Mesodermal cell (in vitro differentiated cells): Measurements from ENCODE around the gene STK16.
"Not testable (repeated sequence)": the region's sequence is repeated elsewhere in the genome, so short reads cannot be mapped to it uniquely, and the experiment has no call there.

Source experiments
- H3K27ac ChIP-seq: 2 replicates; pipeline ENCODE4 v1.7.0; 2013; ENCODE audit warnings: mild to moderate bottlenecking, low read depth, low read length, moderate library complexity; ENCODE audit not compliant: severe bottlenecking
- H3K36me3 ChIP-seq: 2 replicates; pipeline ENCODE4 v1.7.1; 2013; ENCODE audit warnings: mild to moderate bottlenecking, low read length, moderate library complexity; ENCODE audit not compliant: control insufficient read depth, insufficient read depth
- H3K4me1 ChIP-seq: one replicate; pipeline ENCODE4 v1.7.1; 2013; ENCODE audit warnings: mild to moderate bottlenecking, low read length; ENCODE audit not compliant: insufficient read depth, control insufficient read depth, poor library complexity, severe bottlenecking
- H3K4me3 ChIP-seq: 2 replicates; pipeline ENCODE4 v1.7.0; 2013; ENCODE audit warnings: low read length, control low read depth, mild to moderate bottlenecking; ENCODE audit not compliant: insufficient read depth, poor library complexity, severe bottlenecking; ENCODE audit errors: extremely low read depth
- H3K9me3 ChIP-seq: 2 replicates; pipeline ENCODE4 v1.7.1; 2013; ENCODE audit warnings: mild to moderate bottlenecking, low read length, moderate library complexity; ENCODE audit not compliant: control insufficient read depth
- WGBS, 2 experiments: methylation state at CpG; one replicate each; pipeline ENCODE4 v1.1.5; 2013; ENCODE audit warnings: missing lambda C conversion rate in 2 of 2; ENCODE audit not compliant: insufficient coverage in 2 of 2; 5-methylcytosine and 5-hydroxymethylcytosine counted together

STK16 gene

DNA sequence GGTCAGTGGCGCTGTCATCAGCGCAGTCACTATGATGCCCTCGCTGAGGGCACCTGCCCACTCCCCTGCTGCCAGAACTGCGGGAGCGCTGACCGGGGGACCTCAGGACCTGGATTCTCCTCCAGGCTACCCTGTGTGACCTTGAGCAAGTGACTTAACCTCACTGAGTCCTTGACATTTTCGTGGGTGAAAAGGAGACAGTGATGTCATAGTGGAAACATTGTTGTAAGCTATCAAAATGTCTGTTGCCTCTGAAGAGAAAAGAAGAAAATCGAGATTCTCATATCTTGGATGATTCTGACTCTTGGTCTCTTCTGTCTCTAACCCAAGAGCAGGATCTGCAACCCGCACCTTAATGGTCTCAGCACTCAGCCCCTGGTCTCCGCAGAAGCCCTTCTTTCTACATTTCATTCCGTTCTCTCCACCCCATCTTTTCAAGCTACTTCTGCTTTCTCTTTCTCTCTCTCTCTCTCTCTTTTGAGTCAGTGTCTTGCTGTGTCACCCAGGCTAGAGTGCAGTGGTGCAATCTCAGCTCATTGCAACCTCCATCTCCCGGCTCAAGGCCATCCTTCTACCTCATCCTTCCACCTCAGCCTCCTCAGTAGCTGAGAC lies 9.4 kb downstream of the STK16 start:
- Histone ChIP-seq H3K4me3 (peak overlapping the region; percentile 34), H3K36me3 (no peaks in the 10 kb centered on the region), H3K27ac (no peak overlapping the region), H3K4me1 (peaks cover 27% of the 10 kb centered on the region), H3K9me3 (no peaks in the 10 kb centered on the region)
- 29 to 34% methylated on average over 11 to 12 of the region's 12 CpGs for WGBS, 2 experiments

GRCh38 chr2:219258942-219259341 lies 13.7 kb downstream of the STK16 start:
- not testable (repeated sequence) for H3K4me1 ChIP-seq, H3K4me3 ChIP-seq, H3K27ac ChIP-seq, H3K9me3 ChIP-seq, H3K36me3 ChIP-seq
- WGBS, 2 experiments: 87 to 92% methylated on average over 5 to 7 of the region's 10 CpGs

GRCh38 chr2:219261024-219261855 lies 16.0 kb downstream of the STK16 start:
- no peak overlapping the region for H3K4me3 ChIP-seq
- no peaks in the 10 kb centered on the region for H3K9me3 ChIP-seq
- no peak overlapping the region for H3K27ac ChIP-seq
- no peaks in the 10 kb centered on the region for H3K36me3 ChIP-seq
- 83 to 85% methylated on average over 2 to 4 of the region's 5 CpGs for WGBS, 2 experiments
- no peaks in the 10 kb centered on the region for H3K4me1 ChIP-seq

- H3K4me1 ChIP-seq: no peaks in the 10 kb centered on the region
- no peak overlapping the region for H3K27ac ChIP-seq
- no peaks in the 10 kb centered on the region for H3K36me3 ChIP-seq
- H3K9me3 ChIP-seq: no peaks in the 10 kb centered on the region
- H3K4me3 ChIP-seq: no peak overlapping the region
- WGBS, 2 experiments: 72 to 92% methylated on average over 1 to 4 of the region's 5 CpGs
Observed at GRCh38 chr2:219266232-219266631, 21.0 kb downstream of the STK16 start.

DNA sequence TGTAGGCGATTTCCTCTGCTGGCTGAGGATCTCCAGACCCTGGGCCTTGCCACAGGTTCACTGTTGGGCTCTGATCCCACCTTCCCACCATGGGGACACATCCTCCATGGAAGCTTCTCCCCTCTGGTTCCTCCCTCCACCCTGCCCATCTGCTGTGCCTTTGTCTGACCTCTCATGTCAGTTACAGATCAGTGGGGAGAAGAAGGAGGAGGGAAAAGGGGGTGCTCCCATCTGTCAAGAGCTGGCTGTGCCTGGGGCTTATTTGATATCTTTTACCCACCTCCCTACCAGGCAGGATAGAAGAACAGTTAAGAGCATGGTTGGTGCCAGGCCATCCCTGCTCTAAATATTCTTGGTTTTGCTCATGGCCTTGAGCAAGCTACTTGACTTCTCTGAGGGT lies 21.6 kb downstream of the STK16 start:
- Histone ChIP-seq H3K36me3 (no peaks in the 10 kb centered on the region), H3K4me3 (no peak overlapping the region), H3K27ac (no peak overlapping the region), H3K9me3 (no peaks in the 10 kb centered on the region), H3K4me1 (no peaks in the 10 kb centered on the region)
- WGBS, 2 experiments: 86 to 100% methylated on average over 1 of the region's 1 CpG

- WGBS, 2 experiments: 100% methylated on average over 1 of the region's 2 CpGs; no CpG with 5 or more reads in 1 of the 2 experiments
- H3K4me1 ChIP-seq: peaks cover 6% of the 10 kb centered on the region
- no peak overlapping the region for H3K27ac ChIP-seq
- H3K4me3 ChIP-seq: no peak overlapping the region
- H3K36me3 ChIP-seq: no peaks in the 10 kb centered on the region
- no peaks in the 10 kb centered on the region for H3K9me3 ChIP-seq
Observed at GRCh38 chr2:219268294-219268693, 23.0 kb downstream of the STK16 start.

- no peaks in the 10 kb centered on the region for H3K36me3 ChIP-seq
- H3K9me3 ChIP-seq: no peaks in the 10 kb centered on the region
- H3K4me1 ChIP-seq: peaks cover 18% of the 10 kb centered on the region
- no peak overlapping the region for H3K27ac ChIP-seq
- H3K4me3 ChIP-seq: no peak overlapping the region
- WGBS, 2 experiments: 93 to 95% methylated on average over 8 of the region's 8 CpGs
Observed at GRCh38 chr2:219269362-219270054, 24.2 kb downstream of the STK16 start.

GRCh38 chr2:219270055-219270372 lies 24.7 kb downstream of the STK16 start:
- Histone ChIP-seq H3K27ac (no peak overlapping the region), H3K36me3 (no peaks in the 10 kb centered on the region), H3K4me3 (no peak overlapping the region), H3K9me3 (no peaks in the 10 kb centered on the region), H3K4me1 (peaks cover 18% of the 10 kb centered on the region)
- WGBS, 2 experiments: 88 to 100% methylated on average over 3 to 5 of the region's 5 CpGs

DNA sequence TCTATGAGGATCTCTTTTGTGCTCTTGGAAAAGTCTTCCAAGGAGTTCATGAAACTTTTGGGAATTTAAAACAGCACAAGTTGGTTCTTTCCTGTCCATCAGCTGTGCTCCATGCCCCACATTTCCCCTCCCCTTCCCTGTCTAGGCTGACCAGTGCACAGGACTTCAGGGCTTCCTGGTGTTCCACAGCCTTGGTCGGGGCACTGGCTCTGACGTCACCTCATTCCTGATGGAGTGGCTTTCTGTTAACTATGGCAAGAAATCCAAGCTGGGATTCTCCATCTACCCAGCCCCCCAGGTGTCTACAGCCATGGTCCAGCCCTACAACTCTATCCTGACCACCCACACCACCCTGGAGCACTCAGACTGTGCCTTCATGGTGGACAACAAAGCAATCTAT lies 25.7 kb downstream of the STK16 start:
- Histone ChIP-seq H3K9me3 (no peaks in the 10 kb centered on the region), H3K27ac (no peak overlapping the region), H3K4me1 (peaks cover 22% of the 10 kb centered on the region), H3K36me3 (no peaks in the 10 kb centered on the region), H3K4me3 (no peak overlapping the region)
- whole genome bisulfite sequencing, 2 experiments: 100% methylated on average over 2 of the region's 2 CpGs

DNA sequence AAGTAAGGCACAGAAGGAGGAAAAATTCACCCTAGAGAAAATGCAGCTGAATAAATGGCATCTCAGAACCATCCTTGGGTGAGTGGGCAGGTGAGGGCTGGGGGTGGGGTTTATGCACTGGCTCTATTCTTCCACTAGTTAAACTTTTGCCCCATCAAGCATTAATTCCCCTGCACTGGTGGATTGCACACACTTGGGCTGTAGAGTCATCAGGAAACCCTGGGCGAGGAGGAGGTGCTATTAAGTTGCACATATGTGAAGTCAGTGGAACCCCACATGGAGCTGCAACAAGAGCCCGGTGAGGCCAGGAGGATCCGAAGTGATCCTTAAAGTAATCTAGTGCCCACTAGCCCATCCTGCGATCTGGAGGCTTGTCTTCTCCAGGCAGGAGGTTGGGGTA lies 27.1 kb downstream of the STK16 start:
- Histone ChIP-seq H3K4me3 (no peak overlapping the region), H3K27ac (no peak overlapping the region), H3K9me3 (no peaks in the 10 kb centered on the region), H3K36me3 (no peaks in the 10 kb centered on the region), H3K4me1 (peaks cover 25% of the 10 kb centered on the region)
- 90 to 97% methylated on average over 2 to 3 of the region's 4 CpGs for WGBS, 2 experiments

DNA sequence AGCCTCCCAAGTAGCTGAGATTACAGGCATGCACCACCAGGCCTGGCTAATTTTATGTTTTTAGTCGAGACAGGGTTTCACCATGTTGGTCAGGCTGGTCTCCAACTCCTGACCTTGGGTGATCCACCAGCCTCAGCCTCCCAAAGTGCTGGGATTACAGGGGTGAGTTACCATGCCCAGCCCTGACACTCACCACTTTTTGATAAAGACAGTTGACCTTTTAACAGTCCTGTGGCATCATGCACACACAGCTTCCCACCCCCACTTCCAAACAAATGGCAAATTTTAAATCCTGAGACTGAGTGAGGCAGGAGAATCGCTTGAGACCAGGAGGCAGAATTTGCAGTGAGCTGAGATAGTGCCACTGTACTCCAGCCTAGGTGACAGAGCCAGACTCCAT lies 27.7 kb downstream of the STK16 start:
- H3K27ac ChIP-seq: no peak overlapping the region

More for the DNA sequence above, 27.7 kb downstream of the STK16 start:
- WGBS, 2 experiments: 57 to 100% methylated on average over 1 of the region's 2 CpGs
- Histone ChIP-seq H3K9me3 (no peaks in the 10 kb centered on the region), H3K36me3 (no peaks in the 10 kb centered on the region), H3K4me1 (peaks cover 32% of the 10 kb centered on the region), H3K4me3 (no peak overlapping the region)
